Left forelimb (tissue), 1 donor: ENCODE data around the gene MT1B.
"Not testable (repeated sequence)": the region's sequence is repeated elsewhere in the genome, so short reads cannot be mapped to it uniquely, and the experiment has no call there.

Experiments
- DNase-seq: peaks from one replicate; pipeline ENCODE4 v3.0.0-alpha.2; 2018; ENCODE audit warnings: low spot score

Gene MT1B

DNA sequence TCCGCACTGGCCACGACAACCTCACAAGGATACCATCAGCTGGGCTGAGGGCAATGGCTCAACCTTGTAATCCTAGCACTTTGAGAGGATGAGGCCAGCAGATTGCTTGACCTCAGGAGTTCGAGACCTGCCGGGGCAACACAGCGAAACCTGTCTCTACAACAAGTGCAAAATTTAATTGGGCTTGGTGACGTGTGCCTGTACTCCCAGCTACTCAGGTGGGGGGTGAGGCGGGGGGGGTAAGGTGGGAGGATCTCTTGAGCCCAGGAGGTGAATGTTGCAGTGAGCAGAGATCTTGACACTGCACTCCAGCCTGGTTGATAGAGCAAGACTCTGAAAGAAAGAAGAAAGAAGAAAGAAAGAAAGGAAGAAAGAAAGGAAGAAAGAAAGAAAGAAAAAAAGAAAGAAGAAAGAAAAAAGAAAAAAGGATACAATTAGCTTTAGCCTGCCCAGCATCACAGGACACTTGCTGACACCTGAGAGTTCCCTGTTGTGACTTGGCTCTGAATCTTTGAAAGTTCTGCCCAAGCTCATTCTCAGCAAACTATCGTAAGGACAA, 31.3 kb upstream of the MT1B start:
- no peak for DNase-seq

DNA sequence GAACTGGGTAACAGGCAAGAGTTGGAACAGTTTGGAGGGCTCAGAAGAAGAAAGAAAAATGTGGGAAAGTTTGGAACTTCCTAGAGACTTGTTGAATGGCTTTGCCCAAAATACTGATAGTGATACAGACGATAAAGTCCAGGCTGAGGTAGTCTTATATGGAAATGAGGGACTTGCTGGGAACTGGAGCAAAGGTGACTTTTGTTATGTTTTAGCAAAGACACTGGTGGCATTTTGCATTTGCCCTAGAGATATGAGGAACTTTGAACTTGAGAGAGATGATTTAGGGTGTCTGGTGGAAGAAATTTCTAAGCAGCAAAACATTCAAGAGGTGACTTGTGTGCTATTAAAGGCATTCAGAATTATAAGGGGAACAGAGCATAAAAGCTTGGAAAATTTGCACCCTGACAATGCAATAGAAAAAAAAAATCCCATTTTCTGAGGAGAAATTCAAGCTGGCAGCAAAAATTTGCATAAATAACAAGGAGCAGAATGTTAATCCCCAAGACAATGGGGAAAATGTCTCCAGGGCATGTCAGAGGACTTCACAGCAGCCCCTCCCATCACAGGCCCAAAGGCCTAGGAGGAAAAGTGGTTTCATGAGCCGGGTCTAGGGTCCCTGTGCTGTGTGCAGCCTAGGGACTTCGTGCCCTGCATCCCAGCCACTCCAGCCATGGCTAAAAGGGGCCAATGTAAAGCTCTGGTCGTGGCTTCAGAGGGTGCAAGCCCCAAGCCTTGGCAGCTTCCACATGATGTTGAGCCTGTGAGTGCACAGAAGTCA, 29.8 kb upstream of the MT1B start:
- DNase-seq = not testable (repeated sequence)

DNA sequence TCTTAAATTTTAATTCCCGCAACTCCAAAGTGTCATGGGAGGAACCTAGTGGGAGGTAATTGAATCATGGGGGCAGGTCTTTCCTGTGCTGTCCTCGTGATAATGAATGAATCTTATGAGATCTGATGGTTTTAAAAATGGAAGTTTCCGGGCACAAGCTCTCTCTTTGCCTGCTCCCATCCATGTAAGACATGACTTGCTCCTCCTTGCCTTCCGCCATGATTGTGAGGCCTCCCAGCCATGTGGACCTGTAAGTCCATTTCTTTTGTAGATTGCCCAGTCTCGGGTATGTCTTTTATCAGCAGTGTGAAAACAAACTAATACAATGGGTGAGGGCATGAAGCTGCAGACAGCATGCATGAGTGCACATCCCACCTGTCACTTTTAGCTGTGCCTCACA, 28.5 kb upstream of the MT1B start:
- DNase-seq = not testable (repeated sequence)

DNA sequence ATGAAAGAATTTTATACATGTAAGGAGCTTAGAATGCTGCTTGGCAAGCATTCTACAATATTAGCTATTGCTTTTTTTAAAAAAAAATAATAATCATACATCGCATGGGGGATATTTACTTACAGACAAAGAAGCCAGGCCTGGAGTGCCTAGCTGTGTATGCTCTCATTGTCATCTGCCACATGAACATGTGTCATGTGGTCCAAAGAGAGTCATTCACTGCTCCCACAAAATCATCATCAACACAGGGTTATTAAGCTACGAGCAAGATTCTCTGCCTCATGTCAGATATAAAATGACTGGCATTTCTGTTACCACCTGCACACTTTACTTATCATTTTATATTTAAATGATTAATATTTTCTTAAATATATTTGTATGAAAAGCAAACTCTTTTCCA, 28.0 kb upstream of the MT1B start:
- no peak for DNase-seq

DNA sequence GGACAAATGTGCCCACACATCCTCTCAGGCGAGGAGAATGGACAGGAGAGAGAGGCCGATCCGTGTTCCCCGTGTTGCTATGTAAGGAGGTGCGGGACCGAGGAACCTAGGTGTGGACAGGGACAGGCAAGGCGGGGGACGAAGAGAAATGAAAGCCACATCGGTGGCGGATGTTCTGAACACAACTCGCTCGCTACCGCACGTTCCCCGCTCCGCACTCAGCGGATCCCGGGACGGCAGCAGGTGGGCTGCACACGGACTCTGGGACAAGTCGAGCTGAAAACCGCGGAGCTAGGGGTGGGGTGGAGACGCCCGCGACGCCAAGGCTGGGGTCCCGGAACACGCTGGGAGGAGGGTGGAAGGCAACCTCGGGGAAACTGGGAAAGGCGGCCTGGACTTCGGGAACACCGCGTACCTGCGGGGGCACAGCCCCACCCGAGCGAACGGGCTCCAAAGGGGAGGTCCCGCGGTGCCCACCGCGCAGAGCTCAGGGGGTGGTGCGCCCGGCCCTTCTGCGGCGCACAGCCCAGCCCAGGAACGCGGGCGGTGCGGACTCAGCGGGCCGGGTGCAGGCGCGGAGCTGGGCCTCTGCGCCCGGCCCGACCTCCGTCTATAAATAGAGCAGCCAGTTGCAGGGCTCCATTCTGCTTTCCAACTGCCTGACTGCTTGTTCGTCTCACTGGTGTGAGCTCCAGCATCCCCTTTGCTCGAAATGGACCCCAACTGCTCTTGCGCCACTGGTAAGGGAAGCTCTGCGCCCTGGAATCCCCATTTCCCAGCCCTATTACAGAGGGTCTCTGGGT, 26.3 kb upstream of the MT1B start, which contains the start of gene MT1E:
MT1E (plus strand) TSS at position 642 of the 803 bp plus-strand sequence; CDS start at position 713, 71 bp downstream.
- DNase-seq = no peak

DNA sequence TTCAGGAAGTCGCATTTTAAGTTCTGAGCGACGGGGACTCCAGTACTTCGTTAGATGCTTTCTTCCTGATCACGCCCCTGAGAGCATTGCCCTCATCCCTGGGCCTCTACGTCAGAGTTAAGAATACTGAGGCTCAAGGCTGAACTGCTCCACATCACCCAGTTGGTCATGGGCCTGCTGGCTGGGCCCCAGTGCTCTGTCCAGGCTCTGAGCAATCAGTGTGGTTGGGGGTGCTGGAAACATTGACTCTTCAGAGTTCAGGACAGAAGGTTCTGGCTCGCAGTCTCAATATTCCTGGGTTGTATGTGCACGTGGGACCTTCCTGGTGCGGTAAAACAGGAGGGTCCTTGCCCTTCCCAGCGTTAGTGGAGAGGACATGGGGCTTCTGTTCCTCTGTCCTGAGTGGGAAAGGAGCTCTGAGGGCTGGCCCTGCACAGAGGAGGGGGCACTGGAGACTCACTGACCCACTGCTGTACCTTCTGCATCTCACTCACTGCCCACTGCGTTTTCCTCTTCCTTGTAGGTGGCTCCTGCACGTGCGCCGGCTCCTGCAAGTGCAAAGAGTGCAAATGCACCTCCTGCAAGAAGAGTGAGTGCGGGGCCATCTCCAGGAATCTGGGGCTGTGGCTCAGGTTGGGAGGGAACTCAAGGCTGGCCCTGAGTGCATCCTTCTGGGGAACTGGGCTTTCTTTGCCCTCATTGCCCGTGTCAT, 25.6 kb upstream of the MT1B start:
- DNase-seq = no peak

DNA sequence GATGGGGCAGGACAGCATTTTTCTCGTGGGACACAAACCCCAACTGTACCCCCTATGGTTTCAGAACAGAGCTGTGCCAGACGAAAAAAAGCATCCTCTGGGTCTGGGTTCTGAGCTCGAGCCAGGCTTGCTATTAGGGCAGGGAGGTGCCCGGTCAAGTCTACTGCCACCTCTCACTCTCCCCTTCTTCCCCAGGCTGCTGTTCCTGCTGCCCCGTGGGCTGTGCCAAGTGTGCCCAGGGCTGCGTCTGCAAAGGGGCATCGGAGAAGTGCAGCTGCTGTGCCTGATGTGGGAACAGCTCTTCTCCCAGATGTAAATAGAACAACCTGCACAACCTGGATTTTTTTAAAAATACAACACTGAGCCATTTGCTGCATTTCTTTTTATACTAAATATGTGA, 25.0 kb upstream of the MT1B start:
- DNase-seq = no peak

DNA sequence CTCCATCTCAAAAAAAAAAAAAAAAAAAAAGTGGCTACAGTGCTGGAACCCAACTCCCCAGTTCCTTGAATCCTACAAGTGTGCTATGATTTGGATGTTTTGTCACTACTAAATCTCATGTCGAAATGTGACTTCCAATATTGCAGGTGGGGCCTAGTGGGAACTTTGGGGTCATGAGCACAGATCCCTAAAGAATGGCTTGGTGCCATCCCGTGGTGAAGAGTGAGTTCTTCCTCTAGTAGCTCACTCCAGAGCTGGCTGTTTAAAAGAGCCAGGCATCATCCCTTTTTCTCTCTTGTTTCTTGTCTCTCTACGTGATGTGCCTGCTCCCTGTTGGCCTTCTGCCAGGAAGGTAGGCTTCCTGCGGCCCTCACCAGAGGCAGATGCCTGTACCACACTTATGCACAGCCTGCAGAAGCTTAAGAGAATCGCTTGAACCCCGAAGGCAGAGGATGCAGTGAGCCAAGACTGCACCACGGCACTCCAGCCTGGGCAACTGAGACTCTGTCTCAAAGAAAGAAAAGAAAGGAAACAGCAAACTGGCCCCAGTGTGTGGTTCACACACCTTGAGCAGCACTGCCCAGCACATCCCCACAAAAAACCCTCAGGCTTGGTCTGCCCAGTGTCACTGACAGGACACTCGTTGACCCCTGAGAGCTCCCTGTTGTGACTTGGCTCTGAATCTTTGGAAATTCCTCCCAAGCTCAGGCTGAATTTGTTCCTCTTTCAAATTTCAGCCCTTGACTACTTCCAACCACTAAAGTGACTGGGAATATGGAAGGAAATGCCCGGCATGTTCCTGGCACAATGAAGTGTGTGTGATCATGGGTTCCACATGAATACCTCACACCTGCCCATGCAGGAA, 23.0 kb upstream of the MT1B start:
- DNase-seq = no peak

DNA sequence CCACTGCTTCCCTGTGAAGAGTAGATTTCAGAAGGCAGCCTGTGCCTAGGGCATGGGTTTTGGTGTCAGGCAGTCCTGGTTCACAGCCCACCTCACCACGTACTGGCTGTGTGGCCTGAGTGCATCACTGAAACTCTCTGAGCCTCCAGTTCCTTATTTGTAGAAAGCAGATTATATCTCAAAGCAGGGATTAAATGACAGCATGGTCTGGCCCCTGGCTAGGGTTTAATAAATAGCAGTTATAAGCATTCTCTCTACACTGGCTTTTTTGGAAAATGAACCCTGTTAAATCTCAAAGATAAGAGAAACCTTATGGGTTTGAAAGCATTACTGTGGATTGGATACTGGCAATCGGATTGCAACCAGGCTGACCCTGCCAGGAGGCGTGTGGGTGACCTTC, 22.2 kb upstream of the MT1B start:
- DNase-seq = no peak

DNA sequence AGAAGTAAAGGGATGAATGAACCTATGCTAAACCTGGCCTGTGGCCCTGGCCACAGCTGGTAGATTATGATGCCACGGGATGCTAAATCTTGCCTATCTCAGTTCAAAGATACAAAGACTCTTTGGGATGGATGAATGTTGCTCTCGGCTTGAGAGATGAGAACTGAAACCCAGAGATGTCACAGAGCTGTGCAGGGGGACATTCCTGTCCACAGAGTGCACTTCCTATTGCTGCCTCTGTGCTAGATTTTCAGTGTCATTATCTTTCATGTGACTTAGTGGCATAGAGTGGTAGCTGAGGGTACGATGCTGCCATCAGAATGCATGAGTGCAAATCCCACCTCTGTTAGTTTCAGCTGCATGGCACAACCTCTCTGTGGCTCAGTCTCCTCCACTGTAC, 21.6 kb upstream of the MT1B start:
- DNase-seq = no peak

DNA sequence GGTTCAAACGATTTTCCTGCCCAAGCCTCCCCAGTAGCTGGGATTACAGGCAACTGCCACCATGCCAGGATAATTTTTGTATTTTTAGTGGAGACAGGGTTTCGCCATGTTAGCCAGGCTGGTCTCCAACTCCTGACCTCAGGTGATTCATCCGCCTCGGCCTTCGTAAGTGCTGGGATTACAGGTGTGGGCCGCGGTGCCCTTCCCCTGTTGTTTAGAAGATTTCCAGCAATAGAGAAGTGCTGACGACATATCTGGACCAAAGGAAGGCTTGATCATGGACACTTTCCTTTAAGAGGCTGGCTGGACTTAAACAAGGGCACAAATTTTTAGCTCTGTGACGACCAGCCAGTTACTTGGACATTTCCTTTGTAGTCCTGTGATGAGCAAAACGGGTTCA, 20.5 kb upstream of the MT1B start:
- no peak for DNase-seq

DNA sequence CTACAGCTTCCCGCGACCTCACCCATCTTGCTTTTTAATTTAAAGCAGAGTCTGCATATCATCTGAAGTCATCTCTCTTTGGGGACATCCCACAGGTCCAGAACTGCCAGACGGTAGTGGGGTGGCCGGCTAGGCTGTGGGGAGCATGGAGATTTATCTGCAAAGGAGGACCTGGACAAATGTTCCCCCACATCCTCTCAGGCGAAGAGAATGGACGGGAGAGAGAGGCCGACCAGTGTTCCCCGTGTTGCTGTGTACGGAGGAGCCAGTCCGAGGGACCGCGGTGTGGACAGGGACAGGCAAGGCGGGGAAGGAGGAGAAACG, 19.9 kb upstream of the MT1B start:
- DNase-seq = no peak

DNA sequence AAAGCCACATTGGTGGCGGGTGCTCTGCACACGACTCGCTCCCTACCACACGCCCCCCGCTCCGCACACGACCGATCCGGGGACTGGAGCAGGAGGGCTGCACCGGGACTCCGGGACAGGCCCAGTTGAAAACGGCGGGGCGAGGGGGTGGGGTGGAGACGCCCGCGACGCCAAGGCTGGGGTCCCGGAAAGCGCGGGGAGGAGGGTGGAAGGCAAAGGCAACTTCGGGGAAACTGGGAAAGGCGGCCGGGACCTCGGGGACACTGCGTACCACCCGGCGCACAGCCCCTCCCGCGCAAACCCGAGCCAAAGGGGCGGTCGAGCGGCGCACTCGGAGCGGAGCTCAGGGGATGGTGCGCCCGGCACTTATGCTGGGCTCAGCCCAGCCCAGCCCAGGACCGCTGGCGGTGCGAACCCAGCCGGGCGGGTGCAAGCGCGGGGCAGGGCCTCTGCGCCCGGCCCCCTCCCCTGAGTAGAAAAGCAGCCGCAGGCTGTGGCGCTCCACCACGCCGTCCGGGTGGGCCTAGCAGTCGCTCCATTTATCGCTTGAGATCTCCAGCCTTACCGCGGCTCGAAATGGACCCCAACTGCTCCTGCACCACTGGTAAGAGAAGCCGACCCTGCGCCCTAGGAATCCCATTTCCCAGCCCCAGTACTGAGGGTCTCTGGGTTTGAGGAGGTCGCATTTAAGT, 19.4 kb upstream of the MT1B start, which contains the start of gene MT1M:
MT1M (plus strand) TSS at position 504 of the 692 bp plus-strand sequence; CDS start at position 577, 73 bp downstream.
- no peak for DNase-seq

DNA sequence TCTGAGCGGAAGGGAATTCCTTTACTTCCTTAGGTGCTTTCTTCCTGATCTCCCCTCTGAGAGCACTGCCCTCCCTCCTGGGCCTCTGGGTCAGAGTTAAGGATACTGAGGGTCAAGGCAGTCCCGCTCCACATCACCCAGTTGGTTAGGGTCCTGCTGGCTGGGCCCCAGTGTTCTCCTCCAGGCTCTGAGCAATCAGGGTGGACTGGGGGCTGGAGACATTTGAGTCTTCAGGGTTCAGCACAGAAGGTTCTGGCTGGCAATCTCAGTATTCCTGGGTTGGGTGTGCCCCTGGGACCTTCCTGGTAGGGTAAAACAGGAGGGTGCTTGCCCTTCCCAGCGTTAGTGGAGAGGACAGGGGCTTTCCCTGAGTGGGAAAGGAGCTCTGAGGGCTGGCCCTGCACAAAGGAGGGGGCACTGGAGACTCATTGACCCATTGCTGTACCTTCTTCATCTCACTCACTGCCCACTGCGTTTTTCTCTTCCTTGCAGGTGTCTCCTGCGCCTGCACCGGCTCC, 18.8 kb upstream of the MT1B start:
- DNase-seq = no peak

DNA sequence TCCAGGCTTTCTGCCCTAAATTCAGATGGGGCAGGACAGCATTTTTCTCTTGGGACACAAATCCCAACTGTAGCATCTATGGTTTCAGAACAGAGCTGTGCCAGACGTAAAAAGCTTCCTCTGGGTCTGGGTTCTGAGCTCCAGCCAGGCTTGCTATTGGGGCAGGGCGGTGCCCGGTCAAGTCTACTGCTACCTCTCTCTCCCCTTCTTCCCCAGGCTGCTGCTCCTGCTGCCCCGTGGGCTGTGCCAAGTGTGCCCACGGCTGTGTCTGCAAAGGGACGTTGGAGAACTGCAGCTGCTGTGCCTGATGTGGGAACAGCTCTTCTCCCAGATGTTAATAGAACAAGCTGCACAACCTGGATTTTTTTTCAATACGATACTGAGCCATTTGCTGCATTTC, 18.2 kb upstream of the MT1B start:
- no peak for DNase-seq

DNA sequence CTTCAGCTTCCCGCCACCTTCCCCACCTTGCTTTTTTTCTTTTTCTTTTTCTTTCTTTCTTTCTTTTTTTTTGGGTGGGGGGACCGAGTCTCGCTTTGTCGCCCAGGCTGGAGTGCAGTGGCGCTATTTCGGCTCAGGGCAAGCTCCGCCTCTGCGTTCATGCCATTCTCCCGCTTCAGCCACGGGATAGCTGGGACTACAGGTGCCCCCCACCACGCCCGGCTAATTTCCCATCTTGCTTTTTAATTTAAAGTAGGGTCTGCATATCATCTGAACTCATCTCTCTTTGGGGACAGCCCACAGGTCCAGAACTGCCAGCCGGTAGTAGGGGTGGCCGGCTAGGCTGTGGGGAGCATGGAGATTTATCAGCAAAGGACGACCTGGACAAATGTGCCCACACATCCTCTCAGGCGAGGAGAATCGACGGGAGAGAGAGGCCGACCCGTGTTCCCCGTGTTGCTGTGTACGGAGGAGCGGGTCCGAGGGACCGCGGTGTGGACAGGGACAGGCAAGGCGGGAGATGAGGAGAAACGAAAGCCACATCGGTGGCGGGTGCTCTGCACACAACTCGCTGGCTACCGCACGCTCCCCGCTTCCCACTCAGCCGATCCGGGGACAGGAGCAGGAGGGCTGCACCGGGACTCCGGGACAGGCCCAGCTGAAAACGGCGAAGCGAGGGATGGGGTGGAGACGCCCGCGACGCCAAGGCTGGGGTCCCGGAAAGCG, 16.8 kb upstream of the MT1B start:
- DNase-seq = no peak

DNA sequence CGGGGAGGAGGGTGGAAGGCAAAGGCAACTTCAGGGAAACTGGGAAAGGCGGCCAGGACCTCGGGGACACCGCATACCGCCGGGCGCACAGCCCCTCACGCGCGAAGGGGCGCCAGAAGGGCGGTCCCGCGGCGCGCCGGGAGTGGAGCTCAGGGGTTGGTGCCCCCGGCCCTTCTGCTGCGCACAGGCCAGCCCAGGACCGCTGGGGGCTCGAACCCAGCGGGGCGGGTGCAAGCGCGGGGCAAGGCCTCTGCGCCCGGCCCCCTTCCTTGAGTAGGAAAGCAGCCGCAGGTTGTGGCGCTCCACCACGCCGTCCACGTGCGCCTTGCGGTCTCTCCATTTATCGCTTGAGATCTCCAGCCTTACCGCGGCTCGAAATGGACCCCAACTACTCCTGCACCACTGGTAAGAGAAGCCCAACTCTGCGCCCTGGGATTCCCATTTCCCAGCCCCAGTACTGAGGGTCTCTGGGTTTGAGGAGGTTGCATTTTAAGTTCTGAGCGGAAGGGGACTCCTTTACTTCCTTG, 16.2 kb upstream of the MT1B start:
- no peak for DNase-seq

DNA sequence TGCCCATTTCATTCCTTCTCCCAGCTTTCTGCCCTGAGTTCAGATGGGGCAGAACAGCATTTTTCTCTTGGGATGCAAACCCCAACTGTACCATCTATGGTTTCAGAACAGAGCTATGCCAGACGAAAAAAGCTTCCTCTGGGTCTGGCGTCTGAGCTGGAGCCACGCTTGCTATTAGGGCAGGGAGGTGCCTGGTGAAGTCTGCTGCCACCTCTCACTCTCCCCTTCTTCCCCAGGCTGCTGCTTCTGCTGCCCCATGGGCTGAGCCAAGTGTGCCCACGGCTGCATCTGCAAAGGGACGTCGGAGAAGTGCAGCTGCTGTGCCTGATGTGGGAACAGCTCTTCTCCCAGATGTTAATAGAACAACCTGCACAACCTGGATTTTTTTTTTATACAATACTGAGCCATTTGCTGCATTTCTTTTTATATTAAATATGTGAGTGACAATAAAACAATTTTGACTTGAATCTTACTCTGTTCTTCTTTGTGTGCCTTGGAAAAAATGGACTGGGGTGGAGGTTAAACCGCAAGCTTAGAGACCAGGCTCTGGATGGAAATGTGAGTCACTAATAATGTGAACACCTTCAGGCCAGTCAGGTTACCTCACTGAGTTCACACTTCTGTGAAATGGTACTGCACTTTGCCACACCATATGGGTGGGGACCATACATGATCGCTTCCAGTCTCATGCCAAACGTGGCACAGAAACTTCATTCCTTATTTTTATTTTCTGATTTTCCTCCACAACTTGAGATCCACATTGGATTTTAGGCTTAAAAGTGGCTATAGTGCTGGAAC, 14.9 kb upstream of the MT1B start:
- DNase-seq = no peak
